Mesothelial cell of epicardium (in vitro differentiated cells): ENCODE data around the gene TAS2R60. TPM values are rescaled to one million over a fixed set of nuclear protein-coding genes. Genes with fewer than 3 reads are reported as not detected.
"Not testable (repeated sequence)": the region's sequence is repeated elsewhere in the genome, so short reads cannot be mapped to it uniquely, and the experiment has no call there.

Experiments
- DNase-seq, 2 experiments: peaks; one replicate each; pipeline ENCODE4 v3.0.0; 2021; ENCODE audit warnings: low spot score in 2 of 2; ENCODE audit not compliant: unreplicated experiment in 2 of 2
- H3K27ac Mint-ChIP-seq: 2 replicates; pipeline ENCODE4 v1.8.0; 2021; ENCODE audit warnings: mixed read lengths
- H3K27me3 Mint-ChIP-seq: 2 replicates; pipeline ENCODE4 v1.8.0; 2021; ENCODE audit warnings: low read depth, mixed read lengths
- H3K36me3 Mint-ChIP-seq: 2 replicates; pipeline ENCODE4 v1.8.0; 2021; ENCODE audit warnings: mixed read lengths
- H3K4me1 Mint-ChIP-seq: 2 replicates; pipeline ENCODE4 v1.8.0; 2021; ENCODE audit warnings: mixed read lengths
- H3K4me3 Mint-ChIP-seq: 2 replicates; pipeline ENCODE4 v1.8.0; 2021; ENCODE audit warnings: mild to moderate bottlenecking, moderate library complexity, mixed read lengths
- H3K9me3 Mint-ChIP-seq: 2 replicates; pipeline ENCODE4 v1.8.0; 2021; ENCODE audit warnings: mixed read lengths
- total RNA-seq: library from RNA; stranded (reverse); gene quantifications from 3 replicates; pipeline ENCODE4 v1.2.1, GENCODE V29; 2021
- TF ChIP-seq, protein P1 (sequence below): fragments of 200-600 bp; sonication (generic); IDR thresholded peaks from one replicate; pipeline ENCODE4 v1.5.0; 2021; ENCODE audit warnings: antibody characterized with exemption; ENCODE audit not compliant: unreplicated experiment

Gene TAS2R60
- total RNA-seq, 1 donor from 2014 or later = not detected

DNA sequence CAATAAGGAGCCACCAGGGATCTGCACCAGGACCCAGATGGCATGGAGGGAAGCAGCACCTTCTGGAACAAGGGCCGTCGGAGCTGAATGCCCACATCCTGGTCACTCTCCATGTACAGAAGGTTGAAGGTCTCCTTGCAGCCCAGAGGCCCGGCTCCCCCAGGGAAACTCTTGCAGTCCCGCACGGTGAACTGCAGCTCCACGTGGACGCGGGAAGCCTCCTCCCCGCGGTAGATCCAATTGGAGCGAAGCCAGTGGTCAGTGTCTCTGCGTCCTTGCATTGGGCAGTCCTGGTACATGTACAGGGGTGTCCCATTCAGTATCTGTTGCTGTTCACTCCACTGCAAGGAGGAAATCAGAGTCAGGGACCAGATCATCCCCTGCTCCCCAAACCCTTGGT, 42.0 kb upstream of the TAS2R60 start:
- Mint-ChIP-seq H3K36me3 (peaks cover 6% of the 10 kb centered on the region), H3K27me3 (no peaks in the 10 kb centered on the region), H3K4me1 (peaks cover 13% of the 10 kb centered on the region), H3K9me3 (no peaks in the 10 kb centered on the region), H3K4me3 (no peak overlapping the region), H3K27ac (no peak overlapping the region)
- no peak for DNase-seq
- TF ChIP-seq, protein P1, sequence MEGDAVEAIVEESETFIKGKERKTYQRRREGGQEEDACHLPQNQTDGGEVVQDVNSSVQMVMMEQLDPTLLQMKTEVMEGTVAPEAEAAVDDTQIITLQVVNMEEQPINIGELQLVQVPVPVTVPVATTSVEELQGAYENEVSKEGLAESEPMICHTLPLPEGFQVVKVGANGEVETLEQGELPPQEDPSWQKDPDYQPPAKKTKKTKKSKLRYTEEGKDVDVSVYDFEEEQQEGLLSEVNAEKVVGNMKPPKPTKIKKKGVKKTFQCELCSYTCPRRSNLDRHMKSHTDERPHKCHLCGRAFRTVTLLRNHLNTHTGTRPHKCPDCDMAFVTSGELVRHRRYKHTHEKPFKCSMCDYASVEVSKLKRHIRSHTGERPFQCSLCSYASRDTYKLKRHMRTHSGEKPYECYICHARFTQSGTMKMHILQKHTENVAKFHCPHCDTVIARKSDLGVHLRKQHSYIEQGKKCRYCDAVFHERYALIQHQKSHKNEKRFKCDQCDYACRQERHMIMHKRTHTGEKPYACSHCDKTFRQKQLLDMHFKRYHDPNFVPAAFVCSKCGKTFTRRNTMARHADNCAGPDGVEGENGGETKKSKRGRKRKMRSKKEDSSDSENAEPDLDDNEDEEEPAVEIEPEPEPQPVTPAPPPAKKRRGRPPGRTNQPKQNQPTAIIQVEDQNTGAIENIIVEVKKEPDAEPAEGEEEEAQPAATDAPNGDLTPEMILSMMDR = no peak

DNA sequence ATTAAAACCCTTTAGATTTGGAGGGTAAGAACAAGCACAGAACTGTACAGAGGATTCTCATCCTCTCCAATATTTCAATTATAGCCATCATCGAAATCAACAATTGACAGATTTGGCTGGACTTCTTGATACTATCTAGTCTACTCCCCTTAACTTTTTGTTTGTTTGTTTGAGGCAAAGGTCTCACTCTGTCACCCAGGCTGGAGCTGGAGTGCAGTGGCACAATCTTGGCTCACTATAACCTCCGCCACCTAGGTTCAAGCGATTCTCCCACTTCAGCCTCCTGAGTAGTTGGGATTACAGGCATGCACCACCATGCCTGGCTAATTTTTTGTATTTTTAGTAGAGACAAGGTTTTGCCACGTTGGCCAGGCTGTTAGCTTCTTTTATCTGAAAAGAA, 41.0 kb upstream of the TAS2R60 start:
- not testable (repeated sequence) for H3K36me3 Mint-ChIP-seq, H3K4me3 Mint-ChIP-seq

DNA sequence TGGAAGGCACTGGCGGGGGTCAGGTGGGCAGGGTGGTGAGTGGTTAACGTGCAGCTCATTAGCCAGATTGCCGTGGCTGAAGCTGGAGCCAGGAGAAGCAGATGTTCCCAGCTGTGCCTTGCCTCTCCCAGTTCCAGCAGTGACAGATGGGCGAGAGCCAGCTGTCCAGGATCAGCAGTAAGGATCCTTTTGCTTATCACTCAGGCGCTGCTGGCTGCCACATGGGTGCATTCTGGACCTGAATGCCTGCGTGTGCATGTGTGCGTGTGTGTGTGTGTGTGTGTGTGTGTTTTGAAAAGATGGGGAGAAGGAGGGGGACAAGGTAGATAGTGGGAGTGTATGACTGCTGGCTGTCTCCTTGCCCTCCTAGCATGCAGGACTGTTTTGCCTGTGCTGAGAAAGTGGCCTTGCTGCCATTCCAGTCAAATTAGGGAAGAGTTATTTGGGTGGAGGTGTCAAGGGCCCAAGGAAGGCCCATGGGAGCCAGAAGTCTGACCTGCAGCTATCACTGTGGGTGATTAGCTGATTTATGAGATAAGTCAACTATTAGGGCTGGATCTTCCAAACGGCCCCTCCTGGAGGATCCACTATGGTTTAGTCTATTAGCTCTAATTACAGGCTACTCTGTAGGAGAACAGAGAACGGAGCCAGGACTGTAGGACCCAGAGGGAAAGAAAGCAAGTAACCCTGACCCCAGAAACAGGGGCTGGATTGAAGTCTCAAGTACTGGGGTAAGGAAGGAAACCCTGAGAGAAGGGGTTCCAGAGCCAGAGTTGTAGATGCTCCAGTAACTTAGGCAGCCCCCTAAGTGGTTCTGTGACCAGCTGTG, 37.9 kb upstream of the TAS2R60 start:
- no peak for DNase-seq
- no peaks in the 10 kb centered on the region for H3K27me3 Mint-ChIP-seq
- H3K36me3 Mint-ChIP-seq = peaks cover 2% of the 10 kb centered on the region
- peaks cover 41% of the 10 kb centered on the region for H3K4me1 Mint-ChIP-seq
- no peak overlapping the region for H3K4me3 Mint-ChIP-seq
- H3K27ac Mint-ChIP-seq = peak overlapping the region; percentile 32
- TF ChIP-seq, protein P1 = no peak
- no peaks in the 10 kb centered on the region for H3K9me3 Mint-ChIP-seq

More for the DNA sequence above, 41.0 kb upstream of the TAS2R60 start:
- not testable (repeated sequence) for H3K27me3 Mint-ChIP-seq, H3K27ac Mint-ChIP-seq, DNase-seq, H3K9me3 Mint-ChIP-seq
- H3K4me1 Mint-ChIP-seq = peaks cover 16% of the 10 kb centered on the region

DNA sequence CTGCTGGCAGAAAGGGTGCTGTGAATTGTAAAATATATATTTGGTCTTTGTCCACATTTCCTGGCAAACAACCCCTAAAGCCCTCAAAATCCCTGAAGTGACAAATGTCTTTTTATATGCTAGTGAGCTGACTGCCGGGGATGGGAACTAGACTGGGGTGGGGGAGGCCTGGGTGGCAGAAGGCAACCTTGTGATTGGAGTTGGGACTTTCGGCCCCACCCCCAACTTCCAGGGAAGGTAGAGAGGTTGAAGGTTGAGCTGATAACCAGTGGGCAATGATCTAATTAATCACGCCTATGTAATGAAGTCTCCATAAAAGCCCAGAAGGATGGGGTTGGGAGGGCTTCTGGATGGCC, 37.3 kb upstream of the TAS2R60 start:
- H3K27me3 Mint-ChIP-seq = no peaks in the 10 kb centered on the region
- no peak for DNase-seq
- no peak overlapping the region for H3K27ac Mint-ChIP-seq
- no peaks in the 10 kb centered on the region for H3K9me3 Mint-ChIP-seq
- peaks cover 2% of the 10 kb centered on the region for H3K36me3 Mint-ChIP-seq
- no peak overlapping the region for H3K4me3 Mint-ChIP-seq
- TF ChIP-seq, protein P1 = no peak
- H3K4me1 Mint-ChIP-seq = peaks cover 47% of the 10 kb centered on the region

DNA sequence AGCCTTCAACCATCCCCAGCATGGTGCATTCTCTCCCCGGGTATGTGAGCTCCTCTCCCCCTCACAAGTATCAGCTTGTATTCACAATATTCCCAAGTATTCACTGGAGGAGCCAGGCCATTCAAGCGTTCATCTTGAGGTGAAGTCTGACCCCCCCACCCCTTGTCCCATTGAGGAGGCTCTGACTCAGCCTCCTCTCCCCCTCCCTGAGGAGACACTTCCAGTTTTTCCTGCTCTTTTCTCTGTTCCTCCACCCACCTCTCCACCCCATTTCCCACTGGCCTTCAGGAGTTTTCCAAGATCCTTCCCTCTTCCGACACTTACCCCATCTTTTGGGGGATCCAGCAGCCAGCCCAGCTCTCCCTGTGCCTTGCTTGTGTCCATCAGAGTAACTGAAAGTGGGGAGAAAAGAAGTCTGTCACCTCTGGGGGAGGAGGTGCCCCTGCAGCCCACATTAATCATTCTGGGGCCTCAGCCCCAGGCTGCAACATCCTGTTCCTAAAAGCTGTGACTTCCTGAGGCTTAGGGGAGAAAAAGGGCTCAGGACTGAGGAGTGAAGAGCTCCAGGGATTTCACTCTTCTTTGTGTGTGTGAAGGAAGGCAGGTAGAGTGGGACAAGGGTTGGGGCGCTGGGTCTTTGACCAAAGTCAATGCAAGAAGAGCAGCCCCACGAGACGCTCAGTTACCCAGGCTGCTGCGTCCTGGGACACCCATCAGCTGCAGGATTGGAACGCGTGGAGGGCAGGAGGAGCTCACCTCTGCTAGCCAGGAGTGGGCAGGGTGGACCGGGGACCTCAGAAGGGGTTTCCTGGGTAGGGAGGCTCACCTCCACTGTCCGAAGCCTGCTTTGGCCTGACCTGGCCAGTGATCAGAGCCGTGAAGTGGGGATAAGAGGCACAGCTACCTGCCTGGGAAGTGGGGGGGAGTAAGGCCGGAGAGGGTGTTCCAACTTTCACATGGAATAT, 35.7 kb upstream of the TAS2R60 start:
- Mint-ChIP-seq H3K4me3 (peak overlapping the region; percentile 70), H3K4me1 (peaks cover 62% of the 10 kb centered on the region), H3K36me3 (peaks cover 2% of the 10 kb centered on the region), H3K27me3 (no peaks in the 10 kb centered on the region), H3K9me3 (no peaks in the 10 kb centered on the region), H3K27ac (peak overlapping the region; percentile 70)
- DNase-seq = no peak
- TF ChIP-seq, protein P1 = no peak

DNA sequence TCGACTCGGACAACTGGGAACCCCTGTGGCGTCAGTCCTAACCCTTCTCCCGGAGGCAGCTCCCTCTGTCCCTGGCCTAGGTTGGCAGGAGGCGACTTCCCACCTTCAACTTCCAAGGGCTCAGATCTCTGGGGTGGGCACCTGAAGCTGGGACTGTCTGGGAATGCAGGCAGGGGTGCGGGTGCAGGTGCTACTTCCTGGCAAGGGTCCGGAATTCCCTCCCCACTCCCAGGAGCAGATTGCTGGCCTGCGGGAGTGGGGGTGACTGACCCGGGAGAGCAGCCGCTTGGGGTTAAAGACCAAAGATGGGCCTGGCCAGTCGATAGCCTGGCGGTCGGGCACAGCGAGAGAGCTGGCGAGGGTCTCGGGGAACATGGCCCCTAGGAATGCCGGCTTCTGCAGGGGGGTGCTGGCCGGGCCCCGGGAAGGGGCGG, 35.0 kb upstream of the TAS2R60 start:
- Mint-ChIP-seq H3K4me1 (peaks cover 64% of the 10 kb centered on the region), H3K27ac (no peak overlapping the region), H3K4me3 (peak overlapping the region; percentile 70), H3K36me3 (peaks cover 2% of the 10 kb centered on the region), H3K27me3 (no peaks in the 10 kb centered on the region), H3K9me3 (no peaks in the 10 kb centered on the region)
- TF ChIP-seq, protein P1 = no peak
- no peak for DNase-seq
